Endometrial microvascular endothelial cells (primary cell): ENCODE data around the gene LDHD. TPM values are rescaled to one million over a fixed set of nuclear protein-coding genes. Genes with fewer than 3 reads are reported as not detected.

ENCODE experiments used
- in situ Hi-C: cut with HindIII; loops from 2 replicates; pipeline ENCODE4 v1.10.0; 2017; ENCODE audit warnings: low sequenced_read_pairs, low pct_unique_long_range_greater_than_20kb; ENCODE audit errors: inconsistent ontology term
- total RNA-seq: library from RNA; depleted of rRNA; stranded (reverse); fragments of >200 nt; gene quantifications from one replicate; pipeline ENCODE4 v1.2.3, GENCODE V29; 2015; ENCODE audit errors: inconsistent ontology term

Gene LDHD
- total RNA-seq, 1 donor from 2014 or later, result 0.09 TPM

DNA sequence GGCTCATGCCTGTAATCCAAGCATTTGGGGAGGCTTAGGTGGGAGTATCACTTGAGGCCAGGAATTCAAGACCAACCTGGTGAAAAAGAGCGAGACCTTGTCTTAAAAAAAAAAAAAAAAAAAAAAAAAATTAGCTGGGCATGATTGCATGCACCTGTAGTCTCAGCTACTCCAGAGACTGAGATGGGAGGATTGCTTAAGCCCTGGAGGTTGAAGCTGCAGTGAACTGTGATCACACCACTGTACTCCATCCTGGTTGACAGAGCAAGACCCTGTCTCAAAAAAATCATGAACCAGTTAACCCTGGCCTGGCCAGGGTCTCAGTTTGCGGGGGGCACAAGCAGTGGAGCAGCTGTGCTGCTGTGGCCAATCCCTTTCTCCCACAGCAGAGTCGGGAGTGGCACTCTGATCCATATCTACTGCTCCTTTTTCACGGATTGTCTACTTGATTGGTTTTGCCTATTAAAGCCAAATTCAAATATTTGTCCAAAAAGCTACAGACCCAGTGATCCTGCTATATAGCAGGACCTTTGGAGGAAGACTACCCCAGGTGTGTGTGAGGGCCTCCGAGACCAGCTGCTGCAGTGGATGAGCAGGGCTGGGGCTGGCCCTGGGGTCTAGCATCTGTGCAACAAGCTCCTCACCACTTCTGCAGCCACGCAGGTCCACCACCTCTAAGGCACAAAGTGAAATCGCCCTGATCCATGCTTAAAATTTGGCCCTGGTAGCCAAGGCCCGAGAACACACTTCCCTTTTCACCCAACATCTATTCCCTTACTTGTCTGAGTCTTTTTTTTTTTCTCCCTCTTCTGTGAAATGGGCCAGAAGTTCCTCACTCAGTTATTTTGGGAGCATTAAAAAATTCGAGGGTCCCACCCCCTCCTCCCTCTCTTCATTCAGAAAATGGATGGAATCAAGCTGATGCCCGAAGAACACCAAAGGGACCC is 48.2 kb downstream of the LDHD start:
- in situ Hi-C loops, result no loop called here

DNA sequence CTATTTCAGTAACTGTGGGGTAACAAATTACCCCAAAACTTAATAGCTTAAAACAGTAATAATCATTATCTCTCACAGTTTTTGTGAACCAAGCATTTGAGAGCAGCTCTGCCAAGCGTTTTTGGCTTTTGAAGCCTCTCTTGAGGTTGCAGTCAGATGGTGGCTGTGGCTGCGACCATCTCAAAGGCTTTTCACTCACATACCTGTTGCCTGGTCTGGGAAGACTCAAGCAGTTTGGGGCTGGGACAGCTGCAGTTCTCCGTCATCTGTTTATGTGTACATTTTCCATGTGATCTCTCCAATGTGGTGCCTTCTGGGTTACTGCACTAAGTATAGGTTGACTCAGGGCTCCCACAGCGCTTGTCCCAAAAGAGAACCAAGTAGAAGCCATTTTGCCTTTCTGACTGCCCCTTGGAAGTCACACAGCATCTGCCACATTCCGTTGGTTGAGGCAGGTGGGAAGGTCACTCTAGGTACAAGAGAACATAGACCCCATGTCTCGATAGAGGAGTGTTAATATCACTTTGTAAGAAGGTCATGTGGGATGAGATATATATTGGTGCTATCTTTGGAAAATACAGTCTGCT is 49.6 kb downstream of the LDHD start:
- in situ Hi-C loops, result no loop called here

DNA sequence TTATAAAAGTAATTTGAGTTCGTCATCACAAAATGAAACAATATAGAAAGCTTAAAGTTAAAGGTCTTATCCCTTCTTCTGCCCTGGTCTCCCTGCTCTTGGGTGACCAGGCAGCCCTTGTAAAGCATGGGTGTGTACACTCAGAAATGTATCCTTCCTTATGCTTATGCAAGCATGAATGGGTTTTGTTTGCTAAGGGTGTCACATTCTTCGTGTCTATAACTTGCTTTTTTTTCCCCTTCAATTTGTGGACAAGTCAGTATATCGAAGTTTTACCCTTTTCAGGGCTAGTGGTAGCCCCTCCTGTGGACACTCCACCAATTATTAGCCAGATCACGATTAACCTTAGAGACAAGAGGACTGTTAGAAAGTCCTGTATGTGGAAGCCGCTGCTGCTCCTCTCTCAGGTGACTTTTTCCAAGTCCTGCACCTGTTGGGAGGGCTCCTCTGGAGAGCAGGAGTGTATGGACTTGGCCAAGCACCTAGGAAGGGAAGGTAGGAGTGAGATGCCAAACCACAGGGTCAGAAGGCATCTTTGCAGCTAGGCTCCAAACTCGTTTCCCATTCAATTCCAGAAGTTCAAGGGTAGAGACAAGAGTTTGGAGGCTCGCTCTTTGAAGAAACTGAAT is 50.9 kb downstream of the LDHD start:
- in situ Hi-C loops, result no loop called here

DNA sequence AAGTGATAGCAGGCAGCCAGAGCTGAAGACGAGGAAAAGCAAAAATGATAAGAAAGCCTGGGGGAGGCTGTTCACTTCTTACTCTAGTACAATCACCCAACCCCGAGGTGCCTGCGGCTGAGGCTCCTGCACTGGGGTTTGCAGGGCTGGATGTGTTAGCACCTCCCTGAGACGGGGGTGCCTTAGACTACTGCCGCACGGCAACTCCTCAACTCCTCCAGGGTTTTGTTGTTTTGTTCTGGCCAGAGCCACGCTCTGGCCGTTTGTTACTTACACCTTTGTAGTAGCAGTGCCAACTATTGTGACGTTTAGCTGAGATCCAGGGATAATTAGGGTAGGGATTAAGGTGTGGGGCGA is 51.5 kb downstream of the LDHD start:
- in situ Hi-C loops, result no loop called here

DNA sequence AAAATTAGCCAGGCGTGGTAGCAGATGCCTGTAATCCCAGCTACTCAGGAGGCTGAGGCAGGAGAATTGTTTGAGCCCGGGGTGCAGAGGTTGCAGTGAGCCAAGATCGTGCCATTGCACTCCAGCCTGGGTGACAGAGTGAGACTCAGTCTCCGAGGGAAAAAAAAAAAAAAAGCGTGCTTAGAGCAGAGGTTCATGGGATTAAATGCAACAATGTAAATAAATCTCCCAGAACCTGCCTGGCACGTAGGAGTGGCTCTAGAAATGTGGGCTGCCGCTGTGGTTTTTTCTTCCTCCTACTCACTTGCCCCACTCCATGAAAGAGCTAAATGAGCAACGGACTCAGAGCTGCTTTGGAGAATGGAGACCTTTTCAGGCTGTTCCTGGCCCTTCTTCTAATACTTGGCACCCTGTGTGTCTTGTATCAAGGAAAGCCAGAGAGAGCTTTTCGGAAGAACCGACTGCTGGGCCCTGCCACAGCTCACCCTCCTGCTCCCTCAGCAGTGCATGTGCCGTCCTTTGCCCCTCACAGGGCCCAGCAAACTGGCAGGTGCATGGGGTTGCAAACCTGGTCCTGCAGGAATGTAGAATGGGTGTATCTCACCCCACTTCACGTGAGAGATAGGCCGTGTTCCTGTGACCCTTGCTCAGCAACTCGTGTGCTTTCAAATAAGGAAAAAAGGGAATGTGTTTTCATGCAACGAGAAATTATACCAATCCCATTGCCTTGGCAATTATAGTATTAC is 52.0 kb downstream of the LDHD start:
- in situ Hi-C loops, result no loop called here

DNA sequence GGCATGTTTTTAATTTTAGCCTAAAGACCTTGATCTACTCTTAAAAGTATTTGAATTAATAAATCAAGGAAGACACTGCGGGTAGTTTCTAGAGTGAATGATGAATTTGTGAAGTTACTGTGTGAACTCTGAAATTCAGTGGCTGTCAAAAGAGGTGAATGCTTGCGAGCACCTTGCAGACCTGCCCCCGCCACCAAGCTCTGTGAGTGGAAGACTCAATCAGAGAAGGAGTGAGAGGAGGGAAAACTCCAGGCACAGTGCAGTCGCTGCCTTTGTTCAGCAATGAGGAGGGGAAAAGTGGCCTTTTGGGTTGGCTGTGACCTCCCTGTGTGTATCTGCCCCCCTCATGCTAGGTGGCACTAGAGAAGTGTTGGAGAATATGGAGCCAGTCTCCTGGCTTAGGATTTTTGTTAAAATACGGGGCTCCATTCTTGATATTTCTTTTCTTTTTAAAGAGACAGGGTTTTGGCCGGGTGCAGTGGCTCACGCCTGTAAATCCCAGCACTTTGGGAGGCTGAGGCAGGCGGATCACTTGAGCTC is 53.0 kb downstream of the LDHD start:
- in situ Hi-C loops, result no loop called here

DNA sequence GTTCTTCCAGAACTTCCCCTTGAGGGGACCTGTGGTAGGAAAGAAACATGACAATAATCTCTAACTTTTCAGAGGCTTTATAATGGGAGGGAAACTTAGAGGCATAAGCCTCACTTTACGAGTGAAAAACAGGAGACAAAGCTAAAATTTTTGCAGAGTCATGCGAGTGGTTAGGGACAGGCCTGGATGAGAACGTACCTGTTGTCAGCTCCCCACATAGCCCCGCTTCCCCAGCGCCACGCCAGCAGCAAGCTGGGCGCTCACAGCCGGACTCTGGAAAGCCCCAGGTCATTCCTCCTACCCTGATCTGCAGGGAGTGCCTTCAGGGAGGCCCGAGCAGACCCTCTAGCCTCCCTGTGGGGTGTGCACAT is 53.6 kb downstream of the LDHD start:
- in situ Hi-C loops, result no loop called here

DNA sequence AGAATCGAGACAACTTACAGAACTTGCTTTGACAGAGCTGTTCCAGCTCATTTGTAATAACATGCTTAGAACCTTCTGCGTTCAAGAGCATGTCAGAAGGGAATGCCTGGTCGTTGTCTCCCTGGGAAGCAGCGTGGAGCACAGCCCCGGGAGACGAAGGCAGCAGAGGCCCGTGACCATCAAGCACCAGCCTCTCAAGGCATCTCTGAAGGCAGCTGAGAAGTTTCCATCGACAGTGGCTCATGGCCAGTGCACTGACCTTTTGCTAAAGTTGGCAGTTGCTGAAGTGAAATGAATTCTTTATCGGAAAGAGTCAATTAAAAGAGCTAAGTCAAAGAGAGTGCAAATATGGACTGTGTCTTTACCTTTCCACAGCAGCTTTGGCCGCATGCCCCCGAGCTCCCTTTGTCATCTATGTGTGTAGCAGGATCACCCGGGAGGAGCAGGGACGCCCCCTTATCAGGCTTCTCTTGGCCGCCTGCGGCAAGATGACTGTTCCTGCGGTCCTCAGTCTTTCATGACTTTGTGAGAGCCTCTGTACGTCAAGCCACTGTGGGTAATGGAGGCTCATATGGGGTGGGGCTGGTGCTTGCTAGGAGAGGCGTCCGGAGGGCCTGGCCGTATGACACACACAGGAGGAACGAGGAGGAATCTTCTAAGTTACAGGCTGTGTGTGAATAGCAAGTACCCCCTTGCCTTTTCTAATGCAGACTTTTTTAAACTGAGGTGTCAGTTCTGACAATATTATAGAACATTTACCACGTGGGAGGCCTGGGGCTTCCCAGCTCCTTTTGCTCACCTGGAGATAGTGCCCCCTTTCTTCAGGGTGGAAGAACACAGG is 54.2 kb downstream of the LDHD start:
- in situ Hi-C loops, result no loop called here

Other genes starting within 250 kb of the LDHD start
- gene WDR59, start 131.7 kb downstream of the LDHD start, total RNA-seq, result 23.5 TPM
- 16.5 TPM for gene ZNRF1, start 117.8 kb downstream of the LDHD start, total RNA-seq
- 3.8 TPM for gene ZFP1, start 31.7 kb upstream of the LDHD start, total RNA-seq
- not detected for gene CTRB2, start 90.4 kb upstream of the LDHD start, total RNA-seq
- gene CTRB1, start 102.2 kb upstream of the LDHD start, total RNA-seq, result not detected
- gene BCAR1, start 134.8 kb upstream of the LDHD start, total RNA-seq, result 254 TPM